Skeletal muscle cell (primary cell): Measurements from ENCODE around the gene RAD23B.
"Not testable (repeated sequence)": the region's sequence is repeated elsewhere in the genome, so short reads cannot be mapped to it uniquely, and the experiment has no call there.

Experiments used
- DNase-seq: peaks from one replicate; pipeline ENCODE4 v3.0.0-alpha.2; 2010; ENCODE audit warnings: low read depth
- H3K4me3 ChIP-seq: 2 replicates; pipeline ENCODE4 v1.5.1; 2011; ENCODE audit warnings: low read depth, mild to moderate bottlenecking, control low read depth, low read length, moderate library complexity

Gene RAD23B

DNA sequence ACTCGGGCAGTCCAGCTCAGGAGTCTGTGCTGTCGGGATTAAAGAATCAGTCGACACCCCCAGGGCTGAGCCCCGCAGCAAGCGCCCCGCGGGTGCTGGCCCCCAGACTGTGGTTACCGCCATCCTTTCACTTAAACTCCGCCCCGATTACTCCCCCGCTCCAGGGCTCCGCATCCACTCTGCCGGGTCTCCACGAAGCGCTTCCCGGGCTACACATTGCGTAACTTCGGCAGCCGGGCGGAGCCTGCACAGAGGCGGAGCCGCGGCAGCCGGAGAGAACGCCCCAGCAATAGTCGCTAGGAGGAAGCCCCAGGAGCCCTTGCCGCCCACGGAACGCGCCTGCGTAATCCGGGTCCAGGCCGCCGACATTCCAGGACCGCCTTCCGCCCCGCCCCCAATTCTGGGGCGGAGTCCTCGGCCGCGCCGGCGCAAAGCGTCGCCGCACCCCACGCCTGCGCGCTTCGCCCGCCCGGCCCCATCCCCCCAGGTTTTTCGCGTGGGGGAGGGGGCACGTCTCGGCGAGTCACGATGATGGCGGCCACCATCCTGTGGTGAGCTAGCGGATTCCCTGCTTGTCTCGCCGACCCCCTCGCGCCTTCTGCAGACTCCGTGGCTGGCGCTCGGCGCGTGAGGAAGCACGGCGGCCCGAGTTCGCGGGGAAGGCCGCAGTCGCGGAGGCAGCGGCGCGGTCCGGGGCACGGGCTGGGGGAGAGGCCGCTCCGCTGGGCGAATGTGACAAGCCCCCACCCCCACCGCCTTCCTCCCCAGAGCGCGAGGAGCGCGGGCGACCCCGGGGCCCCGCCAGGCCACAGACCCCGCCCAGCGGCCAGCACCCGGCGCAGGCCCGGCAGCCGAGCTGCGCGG lies at the start of gene RAD23B:
RAD23B (plus strand) TSS at position 521 of the 864 bp plus-strand sequence. CDS start 351 bp downstream, outside the sequence.
- peak within 1 kb of the TSS; percentile 88 for H3K4me3 ChIP-seq

DNA sequence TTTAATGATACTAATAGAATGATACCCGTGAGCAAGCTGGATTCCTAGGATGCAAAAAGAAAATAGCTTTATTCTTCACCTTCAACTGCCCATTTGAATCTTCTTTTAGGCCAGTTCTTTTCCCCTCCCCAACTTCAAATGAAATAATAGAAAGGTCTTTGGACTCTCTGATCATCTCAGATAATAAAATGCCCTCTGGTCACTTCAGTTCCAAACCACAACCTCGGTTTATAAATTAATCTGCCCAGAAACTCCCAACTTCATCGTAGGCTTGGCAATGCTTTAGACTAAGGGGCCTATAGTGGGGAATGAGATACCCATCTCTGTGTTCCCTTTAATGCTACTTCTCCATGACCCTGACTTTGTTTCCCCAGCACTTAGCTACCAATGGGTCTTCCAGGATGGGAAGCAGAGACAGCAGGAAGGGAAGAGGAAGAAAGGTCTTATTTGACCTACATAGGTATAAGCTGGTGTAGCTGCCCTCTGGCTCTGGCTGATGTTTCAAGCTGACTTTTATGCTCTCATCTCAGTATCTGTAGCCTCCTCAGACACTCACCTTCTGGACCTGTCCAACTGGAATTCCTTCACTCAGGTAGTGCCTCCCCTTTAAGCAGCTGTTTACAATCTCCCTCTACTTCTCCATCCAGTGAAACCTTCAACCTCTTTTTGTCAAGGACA lies 47.2 kb upstream of the RAD23B start:
- no peak overlapping the region for H3K4me3 ChIP-seq
- DNase-seq: no peak

More for the DNA sequence above, at the start of gene RAD23B:
- DNase-seq: peak; percentile 96

DNA sequence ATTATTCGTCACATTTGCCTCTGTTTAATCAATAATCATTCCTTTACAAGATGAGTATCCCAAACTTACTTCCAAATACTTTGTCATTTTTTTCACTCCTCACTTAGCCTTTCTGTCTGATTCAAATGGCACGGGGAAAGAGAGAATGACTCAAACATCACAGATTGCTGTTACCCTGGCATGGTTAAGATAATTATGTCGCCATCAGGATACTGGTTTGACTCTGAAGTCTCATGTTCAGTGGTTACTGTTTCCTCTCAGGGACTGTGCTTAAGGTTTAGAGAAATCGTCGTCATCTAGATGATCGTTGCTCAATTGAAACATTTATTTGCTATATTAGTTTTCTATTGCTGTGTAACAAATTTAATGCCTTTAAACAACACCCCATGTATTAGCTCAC lies 45.2 kb upstream of the RAD23B start:
- H3K4me3 ChIP-seq: no peak overlapping the region
- DNase-seq: no peak

DNA sequence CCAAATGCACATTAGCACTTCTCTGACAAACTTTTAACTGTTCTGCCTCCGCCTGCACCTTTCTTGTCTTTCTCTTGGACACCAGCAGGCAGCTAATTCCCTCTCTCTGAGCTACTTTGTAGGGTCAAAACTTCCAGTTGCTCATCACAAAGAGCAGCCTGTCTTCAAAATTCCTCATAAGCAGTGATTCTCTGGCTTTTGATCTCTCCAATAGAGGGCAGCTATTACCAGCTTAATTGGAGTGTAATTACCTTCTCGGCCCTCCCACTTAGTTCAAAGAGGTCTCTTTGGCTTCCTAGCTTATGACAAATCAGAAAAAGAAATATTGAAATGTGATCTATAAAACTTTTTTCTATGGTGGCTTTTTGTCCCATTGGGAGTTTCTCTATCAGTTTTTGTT lies 43.6 kb upstream of the RAD23B start:
- no peak for DNase-seq
- no peak overlapping the region for H3K4me3 ChIP-seq

DNA sequence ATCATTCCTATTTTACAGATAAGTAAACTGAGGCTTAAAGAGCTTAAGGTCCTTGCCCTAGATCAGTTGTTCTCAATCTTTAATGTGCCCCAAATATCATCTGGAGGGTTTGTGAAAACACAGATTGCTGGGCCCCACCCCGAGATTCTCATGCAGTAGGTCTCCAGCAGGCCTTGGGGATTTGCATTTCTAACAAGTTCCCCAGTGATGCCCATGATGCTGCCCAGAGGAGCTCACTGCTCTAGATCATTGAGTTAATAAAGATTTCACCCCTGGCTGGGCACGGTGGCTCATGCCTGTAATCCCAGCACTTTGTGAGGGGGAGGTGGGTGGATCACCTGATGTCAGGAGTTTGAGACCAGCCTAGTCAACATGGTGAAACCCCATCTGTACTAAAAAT lies 42.8 kb upstream of the RAD23B start:
- DNase-seq: no peak
- H3K4me3 ChIP-seq: no peak overlapping the region

DNA sequence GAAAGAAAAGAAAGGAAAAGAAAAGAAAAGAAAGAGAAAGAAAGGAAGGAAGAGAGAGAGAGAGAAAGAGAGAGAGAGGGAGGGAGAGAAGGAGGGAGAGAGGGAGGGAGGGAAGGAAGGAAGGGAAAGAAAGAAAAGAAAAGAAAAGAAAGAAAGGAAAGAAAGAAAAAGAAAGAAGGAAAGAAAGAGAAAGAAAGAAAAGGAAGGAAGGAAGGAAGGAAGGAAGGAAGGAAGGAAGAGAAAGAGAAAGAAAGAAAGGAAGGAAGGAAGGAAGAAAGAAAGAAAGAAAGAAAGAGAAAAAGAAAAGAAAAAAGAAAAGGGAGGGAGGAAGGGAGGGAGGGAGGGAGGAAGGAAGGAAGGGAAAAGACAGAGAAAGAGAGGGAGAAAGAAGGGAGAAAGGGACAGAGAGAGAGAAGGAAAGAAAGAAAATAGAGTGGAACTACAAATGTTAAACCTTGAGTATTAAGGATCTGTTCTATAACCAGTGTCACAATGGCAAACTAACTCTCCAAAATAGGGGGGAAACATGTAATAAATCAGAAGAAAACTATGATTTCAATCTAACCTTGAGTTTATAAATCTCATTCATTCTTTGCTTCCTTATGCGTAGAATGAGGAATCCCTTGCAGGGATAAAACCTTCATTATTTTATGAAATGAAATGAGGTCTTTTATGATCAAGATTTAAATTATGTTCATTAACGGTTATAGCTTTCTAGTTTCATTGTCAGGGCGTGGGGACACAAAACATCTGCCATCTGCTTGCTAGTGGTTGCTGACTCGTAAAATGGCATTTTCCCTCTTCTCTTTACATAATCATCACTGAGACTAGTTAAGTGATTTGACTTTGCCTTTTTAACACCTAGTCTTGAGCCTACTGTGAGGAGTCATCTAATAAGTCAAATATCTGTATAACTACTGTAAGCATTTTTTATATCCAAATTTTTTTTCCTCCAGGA lies 40.7 kb upstream of the RAD23B start:
- no peak overlapping the region for H3K4me3 ChIP-seq
- DNase-seq: no peak

DNA sequence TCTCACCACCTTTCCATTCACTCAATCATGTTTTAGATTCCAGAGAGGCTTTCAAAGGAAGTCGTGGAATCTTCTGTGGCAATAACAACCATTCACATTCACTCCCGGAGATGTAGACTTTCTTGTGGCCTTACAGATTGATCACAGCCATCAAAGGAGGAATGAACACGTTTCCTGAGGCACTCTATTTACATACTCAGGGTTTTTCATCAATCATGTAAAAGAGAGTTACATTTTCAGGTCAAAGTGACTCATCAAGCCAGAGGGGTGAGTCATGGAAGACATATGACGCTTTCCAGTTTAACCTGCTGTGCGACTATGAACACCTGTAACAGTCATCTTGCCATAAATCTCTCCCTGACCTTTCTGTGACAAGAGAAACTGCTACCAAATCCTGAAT lies 39.3 kb upstream of the RAD23B start:
- peak; percentile 25 for DNase-seq
- H3K4me3 ChIP-seq: no peak overlapping the region

DNA sequence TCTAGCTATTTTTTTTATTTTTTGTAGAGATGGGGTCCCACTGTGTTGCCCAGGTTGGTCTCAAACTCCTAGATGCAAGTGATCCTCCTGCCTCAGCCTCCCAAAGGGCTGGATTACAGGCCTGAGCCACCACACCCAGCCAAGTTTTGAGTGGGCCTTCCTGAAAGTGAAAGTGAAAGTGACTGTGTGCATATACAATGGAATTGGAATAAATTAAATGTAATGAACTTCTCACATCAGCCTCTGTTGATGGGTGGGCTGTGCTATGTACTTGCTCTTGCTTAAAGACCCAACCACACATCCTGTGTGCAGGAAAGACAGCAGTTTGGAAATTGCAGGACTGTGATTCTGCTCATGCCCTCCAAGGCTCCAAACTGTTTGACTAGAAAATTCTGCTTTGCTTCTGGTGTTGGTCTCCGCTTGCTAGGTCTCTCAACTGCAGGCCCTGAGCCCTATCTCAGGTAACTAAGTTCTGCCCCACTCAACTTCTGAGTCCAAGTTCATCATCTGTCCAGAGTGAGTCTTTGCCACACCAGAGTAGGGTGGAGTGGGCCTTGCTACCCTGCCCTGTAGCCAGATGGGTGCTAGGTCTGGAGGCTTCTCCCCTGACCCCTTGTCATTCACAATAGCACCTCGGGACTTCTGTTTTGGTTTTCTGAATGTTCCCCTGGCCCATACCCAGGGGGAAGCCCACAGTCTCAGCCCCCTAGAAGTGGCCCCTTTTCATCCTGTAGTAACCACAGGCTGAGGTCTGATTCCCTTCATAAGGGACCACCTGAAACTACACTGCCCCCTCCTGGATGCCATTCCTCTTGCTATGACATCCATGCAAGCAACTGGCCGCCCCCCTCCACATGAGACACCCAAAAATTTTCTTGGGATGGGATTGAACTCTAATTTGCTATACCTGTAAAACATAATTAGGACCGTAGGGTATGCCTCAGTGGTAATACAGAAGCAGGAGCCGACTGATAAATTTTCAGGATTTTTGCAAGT lies 36.5 kb upstream of the RAD23B start:
- no peak overlapping the region for H3K4me3 ChIP-seq
- DNase-seq: no peak

DNA sequence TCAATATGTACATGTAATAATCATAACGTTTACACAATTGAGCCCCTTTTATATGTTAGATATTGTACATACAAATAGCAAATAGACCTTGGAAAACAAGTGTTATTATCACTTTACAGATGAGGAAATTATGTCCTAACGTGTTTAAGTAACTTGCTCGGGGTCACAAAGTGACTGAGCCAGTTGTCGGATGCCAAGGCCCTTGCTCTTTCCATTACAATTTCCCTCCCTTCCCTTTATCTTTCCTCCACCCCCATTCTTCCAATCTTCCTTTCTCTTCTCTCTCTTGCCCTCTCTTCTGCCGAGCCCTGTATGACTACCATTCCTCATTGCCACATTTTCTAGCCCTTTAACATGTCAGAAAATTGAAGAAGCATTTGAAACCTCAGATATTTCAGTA lies 34.4 kb upstream of the RAD23B start:
- no peak for DNase-seq
- H3K4me3 ChIP-seq: no peak overlapping the region

DNA sequence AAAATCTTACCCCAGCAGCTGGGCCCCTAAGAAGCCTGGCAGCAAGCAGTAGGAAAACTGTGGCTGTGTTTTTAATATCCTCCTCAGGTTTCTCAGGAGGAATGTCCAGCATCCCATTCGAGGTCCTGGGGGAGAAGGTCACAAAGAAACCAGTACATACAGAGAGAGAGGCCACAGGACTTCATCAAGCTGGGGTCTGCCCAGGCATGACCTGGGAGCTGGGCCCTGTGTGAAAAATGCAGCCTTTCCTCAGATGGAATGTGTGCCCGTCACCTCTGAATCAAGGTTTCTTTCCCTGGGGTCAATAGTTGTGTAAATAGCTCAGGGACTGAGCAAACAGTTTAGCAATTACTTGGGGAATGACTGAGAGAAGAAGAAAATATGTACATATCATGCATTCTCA lies 33.9 kb upstream of the RAD23B start:
- H3K4me3 ChIP-seq: no peak overlapping the region
- peak; percentile 12 for DNase-seq

DNA sequence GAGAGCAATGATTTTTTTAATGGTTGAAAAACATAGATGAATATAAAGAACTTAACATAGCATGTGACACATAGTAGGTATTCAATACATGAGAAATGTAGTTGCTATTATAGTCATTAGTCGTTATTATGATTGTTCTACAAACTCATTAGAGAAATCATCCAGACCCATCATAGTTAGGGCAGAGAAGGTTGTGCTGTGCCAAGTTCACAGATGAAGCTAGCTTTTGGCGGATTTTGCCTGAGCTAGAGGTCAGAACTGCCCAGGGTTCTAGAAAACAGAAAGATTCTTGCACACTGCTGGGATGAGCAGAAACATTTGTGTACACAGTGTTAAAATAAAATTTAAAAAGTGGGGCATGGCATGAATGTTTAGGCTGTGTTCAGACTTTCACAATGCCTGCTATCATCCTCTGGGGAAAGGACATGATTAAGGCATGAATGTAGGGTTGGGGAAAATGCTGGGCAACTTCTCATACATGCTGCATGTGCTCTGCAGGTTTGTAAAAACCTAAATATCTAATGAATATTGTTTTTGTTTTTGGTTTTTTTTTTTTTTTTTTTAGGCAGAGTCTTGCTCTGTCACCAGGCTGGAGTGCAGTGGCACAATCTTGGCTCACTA lies 33.3 kb upstream of the RAD23B start:
- H3K4me3 ChIP-seq: no peak overlapping the region
- no peak for DNase-seq

DNA sequence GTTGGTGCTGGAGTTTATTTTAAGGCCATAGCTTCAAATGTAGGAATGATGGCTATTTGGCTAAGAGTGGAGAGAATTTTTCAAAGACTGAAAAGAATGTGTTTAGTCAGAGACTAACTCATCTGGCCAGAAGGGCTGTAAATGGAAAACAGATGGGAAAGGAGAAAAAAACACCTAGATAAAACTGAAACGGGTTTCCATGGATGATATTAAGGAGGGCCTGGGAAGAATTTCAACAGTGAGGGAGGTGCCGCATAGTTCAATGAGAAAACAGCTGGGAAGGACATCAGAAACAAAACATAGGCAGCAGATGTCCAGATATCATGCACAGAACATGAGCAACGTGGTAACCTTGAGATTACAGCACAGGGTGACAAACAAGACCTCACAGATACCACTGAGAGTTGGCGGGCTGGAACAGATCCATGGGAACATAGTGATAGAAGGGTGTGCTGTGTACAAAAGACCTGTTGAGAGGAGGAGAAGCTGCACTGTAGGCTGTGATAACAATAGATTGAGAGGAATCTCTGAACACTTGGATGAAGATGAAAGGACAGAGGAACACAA lies 31.2 kb upstream of the RAD23B start:
- peak; percentile 93 for DNase-seq

DNA sequence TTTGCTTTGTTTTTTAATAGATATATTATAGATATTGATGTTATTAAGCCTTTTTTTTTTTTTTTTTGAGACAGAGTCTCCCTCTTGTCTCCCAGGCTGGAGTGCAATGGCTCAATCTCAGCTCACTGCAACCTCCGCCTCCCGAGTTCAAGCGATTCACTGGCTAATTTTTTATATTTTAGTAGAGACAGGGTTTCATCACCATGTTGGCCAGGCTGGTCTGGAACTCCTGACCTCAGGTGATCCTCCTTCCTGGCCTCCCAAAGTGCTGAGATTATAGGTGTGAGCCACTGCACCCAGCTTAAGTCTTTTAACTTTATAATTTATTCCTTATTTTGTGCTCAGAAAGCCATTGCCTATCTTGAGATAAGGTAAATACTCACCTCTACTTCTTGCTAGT lies 24.2 kb upstream of the RAD23B start:
- DNase-seq: no peak
- H3K4me3 ChIP-seq: no peak overlapping the region

More for the DNA sequence above, 31.2 kb upstream of the RAD23B start:
- no peak overlapping the region for H3K4me3 ChIP-seq

DNA sequence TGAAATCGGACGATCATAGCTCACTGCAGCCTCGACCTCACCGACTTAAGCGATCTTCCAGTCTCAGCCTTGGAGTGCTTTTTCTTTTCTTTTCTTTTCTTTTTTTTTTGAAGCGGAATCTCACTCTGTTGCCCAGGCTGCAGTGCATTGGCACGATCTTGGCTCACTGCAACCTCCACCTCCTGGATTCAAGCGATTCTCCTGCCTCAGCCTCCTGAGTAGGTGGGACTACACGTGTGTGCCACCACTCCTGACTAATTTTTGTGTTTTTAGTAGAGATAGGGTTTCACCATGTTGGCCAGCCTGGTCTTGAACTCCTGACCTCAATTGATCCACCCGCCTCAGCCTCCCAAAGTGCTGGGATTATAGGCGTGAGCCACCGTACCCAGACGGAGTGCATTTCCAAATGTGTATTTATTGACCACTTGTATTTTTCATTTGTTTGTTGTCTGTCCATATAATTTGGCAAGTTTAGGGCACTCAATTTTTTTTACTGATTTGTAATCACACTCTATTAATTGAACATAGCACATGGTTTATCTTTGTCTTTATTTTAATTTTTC lies 23.2 kb upstream of the RAD23B start:
- DNase-seq, H3K4me3 ChIP-seq: not testable (repeated sequence)

DNA sequence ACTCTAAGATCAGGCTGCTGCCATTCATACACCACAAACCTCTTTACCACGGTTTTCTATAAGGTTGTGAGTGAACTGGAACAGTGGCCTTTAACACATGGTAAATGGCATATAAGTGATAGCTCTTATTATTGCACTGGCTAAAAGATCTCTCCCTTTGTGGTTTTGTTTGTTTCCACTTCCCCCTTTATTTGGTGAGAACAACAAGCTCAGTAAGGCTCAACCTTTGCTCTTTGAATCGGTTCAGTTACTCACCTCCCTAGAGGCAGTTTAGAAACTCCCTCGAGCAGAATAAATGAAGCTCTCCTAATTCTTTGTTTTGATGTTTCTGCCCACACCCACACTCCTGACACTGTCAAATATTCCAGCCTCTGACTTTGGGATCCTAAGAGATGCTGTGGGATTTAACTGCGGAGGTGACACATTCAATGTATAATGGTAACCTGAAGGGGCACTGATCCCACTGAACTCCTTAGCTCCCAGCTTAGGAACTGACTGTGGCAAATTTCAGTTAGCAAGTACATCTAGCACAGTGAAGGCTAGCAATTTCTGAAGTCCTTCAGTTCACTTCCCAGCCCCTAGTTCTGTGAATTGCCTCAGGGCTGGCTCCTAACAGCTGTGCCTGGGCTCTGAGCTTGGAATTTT lies 22.5 kb upstream of the RAD23B start:
- DNase-seq: no peak
- H3K4me3 ChIP-seq: no peak overlapping the region

DNA sequence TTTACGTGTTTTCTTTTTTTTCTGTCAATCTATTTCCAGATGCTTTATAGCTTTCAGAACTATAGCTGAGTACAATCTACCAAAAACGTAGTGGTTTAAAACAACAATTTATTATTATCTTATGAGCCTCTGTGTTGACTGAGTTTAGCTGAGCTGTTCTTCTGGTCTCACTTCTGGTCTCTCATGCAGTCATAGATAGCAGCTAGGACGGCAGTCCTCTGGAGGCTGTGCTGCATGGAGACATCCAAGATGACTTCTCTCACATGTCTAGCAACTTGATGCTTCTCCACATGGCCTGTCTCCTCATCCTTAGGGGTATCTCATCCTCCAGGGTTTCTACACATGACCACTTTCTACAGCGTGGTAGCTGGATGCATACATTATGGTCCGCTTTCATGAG lies 22.0 kb upstream of the RAD23B start:
- DNase-seq: no peak
- H3K4me3 ChIP-seq: no peak overlapping the region

DNA sequence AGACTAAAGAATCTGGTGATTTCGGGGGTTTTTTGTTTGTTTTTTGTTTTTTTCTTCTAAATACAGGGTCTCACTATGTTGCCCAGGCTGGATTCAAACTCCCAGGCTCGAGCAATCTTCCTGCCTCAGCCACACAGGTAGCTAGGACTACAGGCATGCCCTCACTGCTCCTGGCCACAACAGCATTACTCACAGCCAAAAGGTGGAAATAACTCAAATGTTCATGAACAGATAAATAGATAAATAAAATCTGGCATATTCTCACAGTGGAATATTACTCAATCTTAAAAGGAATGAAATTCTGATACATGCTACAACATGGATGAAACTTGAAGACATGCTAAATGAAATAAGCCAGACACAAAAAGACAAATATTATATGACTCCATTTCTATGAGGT lies 19.8 kb upstream of the RAD23B start:
- no peak overlapping the region for H3K4me3 ChIP-seq
- DNase-seq: no peak
